Liver (tissue), 9 donors: ENCODE results near the gene TOE1. TPM values are rescaled to one million over a fixed set of nuclear protein-coding genes. Genes with fewer than 3 reads are reported as not detected.

ENCODE experiments used
- DNase-seq: peaks from one replicate; pipeline ENCODE4 v3.0.0-alpha.2; 2017; ENCODE audit warnings: low spot score
- H3K27ac ChIP-seq, 2 donors: one replicate each; pipeline ENCODE4 v1.7.0; 2013; ENCODE audit warnings: inconsistent platforms in 2 of 2, low read length in 2 of 2, control low read depth in 1 of 2, low read depth in 1 of 2, mild to moderate bottlenecking in 1 of 2
- H3K27me3 ChIP-seq, 4 donors: one replicate each; pipeline versions ENCODE4 v1.6.1 to v1.7.0; 2013; ENCODE audit warnings: low read length in 3 of 4, inconsistent platforms in 1 of 4, mild to moderate bottlenecking in 1 of 4, moderate library complexity in 1 of 4; ENCODE audit not compliant: control insufficient read depth in 4 of 4, insufficient read depth in 4 of 4
- H3K36me3 ChIP-seq, 4 donors: one replicate each; pipeline versions ENCODE4 v1.6.1 to v1.7.0; 2013; ENCODE audit warnings: low read length in 3 of 4, mild to moderate bottlenecking in 3 of 4, low read depth in 1 of 4, moderate library complexity in 1 of 4; ENCODE audit not compliant: control insufficient read depth in 4 of 4, insufficient read depth in 3 of 4
- H3K4me1 ChIP-seq, 4 donors: one replicate each; pipeline versions ENCODE4 v1.6.1 to v1.7.0; 2013; ENCODE audit warnings: low read length in 3 of 4, mild to moderate bottlenecking in 3 of 4, moderate library complexity in 1 of 4; ENCODE audit not compliant: control insufficient read depth in 4 of 4, insufficient read depth in 4 of 4
- H3K4me3 ChIP-seq, 3 donors: one replicate each; pipeline versions ENCODE4 v1.6.1 to v1.7.0; 2013; ENCODE audit warnings: low read length in 3 of 3, control low read depth in 1 of 3, low read depth in 1 of 3, mild to moderate bottlenecking in 1 of 3
- H3K9ac ChIP-seq, 2 donors: one replicate each; pipeline ENCODE4 v1.7.0; 2013; ENCODE audit warnings: low read length in 2 of 2, mild to moderate bottlenecking in 2 of 2, moderate library complexity in 2 of 2, control low read depth in 1 of 2, low read depth in 1 of 2
- H3K9me3 ChIP-seq, 4 donors: one replicate each; pipeline versions ENCODE4 v1.6.1 to v1.7.0; 2013; ENCODE audit warnings: low read length in 3 of 4; ENCODE audit not compliant: control insufficient read depth in 4 of 4
- EGR1 ChIP-seq, 2 donors: IDR thresholded peaks; 2 replicates each; pipeline ENCODE4 v1.6.1; 2016 to 2018; ENCODE audit warnings: antibody characterized with exemption in 2 of 2, low read depth in 2 of 2
- FOXA1 ChIP-seq: IDR thresholded peaks from 2 replicates; pipeline ENCODE4 v1.6.1; 2016; ENCODE audit warnings: antibody characterized with exemption
- FOXA2 ChIP-seq: IDR thresholded peaks from 2 replicates; pipeline ENCODE4 v1.6.1; 2016; ENCODE audit warnings: antibody characterized with exemption
- GABPA ChIP-seq, 2 donors: IDR thresholded peaks in 1 of 2; conservative IDR thresholded peaks in 1 of 2; 2 replicates each; pipeline ENCODE4 v1.6.1; 2016; ENCODE audit warnings: antibody characterized with exemption in 2 of 2, mild to moderate bottlenecking in 1 of 2, moderate library complexity in 1 of 2
- HNF4A ChIP-seq, 2 donors: conservative IDR thresholded peaks; 2 replicates each; pipeline ENCODE4 v1.6.1; 2016; ENCODE audit warnings: antibody characterized with exemption in 2 of 2, mild to moderate bottlenecking in 2 of 2
- HNF4G ChIP-seq: IDR thresholded peaks from 2 replicates; pipeline ENCODE4 v1.6.1; 2016; ENCODE audit warnings: antibody characterized with exemption
- JUND ChIP-seq, 2 donors: IDR thresholded peaks; 2 replicates each; pipeline ENCODE4 v1.6.1; 2016; ENCODE audit warnings: antibody characterized with exemption in 2 of 2
- NR2F2 ChIP-seq: IDR thresholded peaks from 2 replicates; pipeline ENCODE4 v1.6.1; 2016; ENCODE audit warnings: antibody characterized with exemption
- RAD21 ChIP-seq, 2 donors: IDR thresholded peaks; 2 replicates each; pipeline ENCODE4 v1.6.1; 2016; ENCODE audit warnings: antibody characterized with exemption in 2 of 2, mild to moderate bottlenecking in 2 of 2
- RXRA ChIP-seq, 2 donors: IDR thresholded peaks; 2 replicates each; pipeline ENCODE4 v1.6.1; 2017 to 2018; ENCODE audit warnings: antibody characterized with exemption in 2 of 2, mild to moderate bottlenecking in 1 of 2
- SP1 ChIP-seq: IDR thresholded peaks from 2 replicates; pipeline ENCODE4 v1.6.1; 2018; ENCODE audit warnings: antibody characterized with exemption, mild to moderate bottlenecking
- TAF1 ChIP-seq: conservative IDR thresholded peaks from 2 replicates; pipeline ENCODE4 v1.6.1; 2016; ENCODE audit warnings: antibody characterized with exemption, mild to moderate bottlenecking
- YY1 ChIP-seq: IDR thresholded peaks from 2 replicates; pipeline ENCODE4 v1.6.1; 2016; ENCODE audit warnings: antibody characterized with exemption, mild to moderate bottlenecking
- WGBS: extraction: QIAGEN DNeasy Blood & Tissue Kit; methylation state at CpG from one replicate; pipeline ENCODE4 v1.1.7; 2013; 5-methylcytosine and 5-hydroxymethylcytosine counted together
- polyA plus RNA-seq, 2 donors: library from polyadenylated mRNA; stranded (reverse) in 1 of 2; unstranded in 1 of 2; fragments of 200-250 nt in 1 of 2; fragments of >200 nt in 1 of 2; fragmentation: Nextera tagmentation in 1 of 2; extraction: Ambion mirVana in 1 of 2; gene quantifications; one replicate each; pipeline versions ENCODE4 v1.2.1 to v1.2.3, GENCODE V29; 2013 to 2015
- total RNA-seq, 2 donors: library from RNA; depleted of rRNA; stranded (reverse); fragments of >200 nt; gene quantifications; one replicate each; pipeline ENCODE4 v1.2.3, GENCODE V29; 2014
- TF ChIP-seq, protein P1 (sequence below): IDR thresholded peaks from 2 replicates; pipeline ENCODE4 v1.6.1; 2016; ENCODE audit warnings: antibody characterized with exemption, mild to moderate bottlenecking
- TF ChIP-seq, protein P2 (sequence below): IDR thresholded peaks from 2 replicates; pipeline ENCODE4 v1.6.1; 2016; ENCODE audit warnings: antibody characterized with exemption
- TF ChIP-seq, protein P3 (sequence below): IDR thresholded peaks from 2 replicates; pipeline ENCODE4 v1.6.1; 2016; ENCODE audit warnings: antibody characterized with exemption
- TF ChIP-seq, protein P4 (sequence below): fragments of 150-350 bp; IDR thresholded peaks from 2 replicates; pipeline ENCODE4 v1.5.1; 2017; ENCODE audit warnings: improper control_type of control experiment, low read depth, low read length; ENCODE audit not compliant: missing input control
- TF ChIP-seq, protein P5 (sequence below): IDR thresholded peaks from 2 replicates; pipeline ENCODE4 v1.6.1; 2016; ENCODE audit warnings: antibody characterized with exemption
- donor health status: healthy.
- donor health status: healthy.
- donor health status: healthy.
- donor health status: healthy.
- donor health status: healthy.

TOE1 gene
- total and polyA plus RNA-seq, 4 donors = 3.5 to 9.1 (median 5.8) TPM

DNA sequence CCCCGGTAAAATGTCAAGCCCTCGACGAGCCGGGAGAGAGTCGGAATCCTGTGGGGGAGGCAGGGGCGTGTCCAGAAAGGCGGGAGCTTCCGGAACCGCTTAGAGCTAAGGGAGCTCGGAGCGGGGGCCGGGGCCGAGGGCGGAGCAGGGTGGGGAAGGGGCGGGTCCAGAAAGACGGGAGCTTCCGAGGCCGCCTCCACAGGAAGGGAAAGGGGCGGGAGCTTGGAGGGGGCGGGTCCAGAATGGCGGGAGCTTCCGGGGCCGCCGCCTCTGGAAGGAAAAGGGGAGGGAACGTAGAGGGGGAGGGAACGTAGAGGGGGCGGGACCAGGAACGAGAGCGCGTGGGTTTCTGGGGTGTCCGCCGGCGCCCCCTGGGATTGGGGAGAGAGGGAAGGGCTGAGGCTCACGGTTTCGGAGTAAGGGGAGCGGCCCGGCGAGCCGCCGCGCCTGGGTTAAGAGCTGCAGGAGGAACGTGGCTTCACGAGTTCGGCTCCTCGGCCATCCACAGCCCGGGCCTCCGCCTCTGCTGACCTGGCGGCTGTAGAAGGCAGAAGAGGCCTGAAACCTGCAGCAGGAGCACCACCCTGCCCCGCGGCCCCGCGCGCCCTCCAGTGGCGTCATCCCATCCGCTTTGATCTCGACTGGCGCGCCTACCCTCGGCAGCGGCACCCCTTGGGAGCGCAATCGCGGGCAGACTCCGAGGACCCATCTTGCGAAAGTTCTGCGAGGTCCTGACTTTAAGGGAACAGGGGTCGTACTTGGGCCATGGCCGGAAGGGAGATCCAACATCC is 36.3 kb upstream of the TOE1 start:
- TF ChIP-seq YY1 (peak; percentile 86), FOXA2 (no peak), HNF4G (no peak), TAF1 (no peak), GABPA (IDR thresholded peaks at IDR 0.05 in 1 of 2, conservative IDR thresholded peaks at IDR 0.05 in 1 of 2) (peak; percentile 50 to 88), JUND (IDR thresholded peaks at IDR 0.05) (peak; percentile 17 to 52), EGR1 (IDR thresholded peaks at IDR 0.05; ENCODE audit: low read depth in 2 of 2) (peak in 1 of 2 donors; percentile 66), RXRA (IDR thresholded peaks at IDR 0.05) (peak; percentile 3 to 54), RAD21 (IDR thresholded peaks at IDR 0.05) (peak; percentile 65 to 76), FOXA1 (no peak), HNF4A (conservative IDR thresholded peaks at IDR 0.05) (peak; percentile 4 to 19), SP1 (peak; percentile 75), NR2F2 (no peak)
- TF ChIP-seq, protein P1, sequence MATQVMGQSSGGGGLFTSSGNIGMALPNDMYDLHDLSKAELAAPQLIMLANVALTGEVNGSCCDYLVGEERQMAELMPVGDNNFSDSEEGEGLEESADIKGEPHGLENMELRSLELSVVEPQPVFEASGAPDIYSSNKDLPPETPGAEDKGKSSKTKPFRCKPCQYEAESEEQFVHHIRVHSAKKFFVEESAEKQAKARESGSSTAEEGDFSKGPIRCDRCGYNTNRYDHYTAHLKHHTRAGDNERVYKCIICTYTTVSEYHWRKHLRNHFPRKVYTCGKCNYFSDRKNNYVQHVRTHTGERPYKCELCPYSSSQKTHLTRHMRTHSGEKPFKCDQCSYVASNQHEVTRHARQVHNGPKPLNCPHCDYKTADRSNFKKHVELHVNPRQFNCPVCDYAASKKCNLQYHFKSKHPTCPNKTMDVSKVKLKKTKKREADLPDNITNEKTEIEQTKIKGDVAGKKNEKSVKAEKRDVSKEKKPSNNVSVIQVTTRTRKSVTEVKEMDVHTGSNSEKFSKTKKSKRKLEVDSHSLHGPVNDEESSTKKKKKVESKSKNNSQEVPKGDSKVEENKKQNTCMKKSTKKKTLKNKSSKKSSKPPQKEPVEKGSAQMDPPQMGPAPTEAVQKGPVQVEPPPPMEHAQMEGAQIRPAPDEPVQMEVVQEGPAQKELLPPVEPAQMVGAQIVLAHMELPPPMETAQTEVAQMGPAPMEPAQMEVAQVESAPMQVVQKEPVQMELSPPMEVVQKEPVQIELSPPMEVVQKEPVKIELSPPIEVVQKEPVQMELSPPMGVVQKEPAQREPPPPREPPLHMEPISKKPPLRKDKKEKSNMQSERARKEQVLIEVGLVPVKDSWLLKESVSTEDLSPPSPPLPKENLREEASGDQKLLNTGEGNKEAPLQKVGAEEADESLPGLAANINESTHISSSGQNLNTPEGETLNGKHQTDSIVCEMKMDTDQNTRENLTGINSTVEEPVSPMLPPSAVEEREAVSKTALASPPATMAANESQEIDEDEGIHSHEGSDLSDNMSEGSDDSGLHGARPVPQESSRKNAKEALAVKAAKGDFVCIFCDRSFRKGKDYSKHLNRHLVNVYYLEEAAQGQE = no peak
- TF ChIP-seq, protein P2, sequence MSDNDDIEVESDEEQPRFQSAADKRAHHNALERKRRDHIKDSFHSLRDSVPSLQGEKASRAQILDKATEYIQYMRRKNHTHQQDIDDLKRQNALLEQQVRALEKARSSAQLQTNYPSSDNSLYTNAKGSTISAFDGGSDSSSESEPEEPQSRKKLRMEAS = peak; percentile 31
- TF ChIP-seq, protein P3, sequence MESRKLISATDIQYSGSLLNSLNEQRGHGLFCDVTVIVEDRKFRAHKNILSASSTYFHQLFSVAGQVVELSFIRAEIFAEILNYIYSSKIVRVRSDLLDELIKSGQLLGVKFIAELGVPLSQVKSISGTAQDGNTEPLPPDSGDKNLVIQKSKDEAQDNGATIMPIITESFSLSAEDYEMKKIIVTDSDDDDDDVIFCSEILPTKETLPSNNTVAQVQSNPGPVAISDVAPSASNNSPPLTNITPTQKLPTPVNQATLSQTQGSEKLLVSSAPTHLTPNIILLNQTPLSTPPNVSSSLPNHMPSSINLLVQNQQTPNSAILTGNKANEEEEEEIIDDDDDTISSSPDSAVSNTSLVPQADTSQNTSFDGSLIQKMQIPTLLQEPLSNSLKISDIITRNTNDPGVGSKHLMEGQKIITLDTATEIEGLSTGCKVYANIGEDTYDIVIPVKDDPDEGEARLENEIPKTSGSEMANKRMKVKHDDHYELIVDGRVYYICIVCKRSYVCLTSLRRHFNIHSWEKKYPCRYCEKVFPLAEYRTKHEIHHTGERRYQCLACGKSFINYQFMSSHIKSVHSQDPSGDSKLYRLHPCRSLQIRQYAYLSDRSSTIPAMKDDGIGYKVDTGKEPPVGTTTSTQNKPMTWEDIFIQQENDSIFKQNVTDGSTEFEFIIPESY = no peak
- TF ChIP-seq, protein P4, sequence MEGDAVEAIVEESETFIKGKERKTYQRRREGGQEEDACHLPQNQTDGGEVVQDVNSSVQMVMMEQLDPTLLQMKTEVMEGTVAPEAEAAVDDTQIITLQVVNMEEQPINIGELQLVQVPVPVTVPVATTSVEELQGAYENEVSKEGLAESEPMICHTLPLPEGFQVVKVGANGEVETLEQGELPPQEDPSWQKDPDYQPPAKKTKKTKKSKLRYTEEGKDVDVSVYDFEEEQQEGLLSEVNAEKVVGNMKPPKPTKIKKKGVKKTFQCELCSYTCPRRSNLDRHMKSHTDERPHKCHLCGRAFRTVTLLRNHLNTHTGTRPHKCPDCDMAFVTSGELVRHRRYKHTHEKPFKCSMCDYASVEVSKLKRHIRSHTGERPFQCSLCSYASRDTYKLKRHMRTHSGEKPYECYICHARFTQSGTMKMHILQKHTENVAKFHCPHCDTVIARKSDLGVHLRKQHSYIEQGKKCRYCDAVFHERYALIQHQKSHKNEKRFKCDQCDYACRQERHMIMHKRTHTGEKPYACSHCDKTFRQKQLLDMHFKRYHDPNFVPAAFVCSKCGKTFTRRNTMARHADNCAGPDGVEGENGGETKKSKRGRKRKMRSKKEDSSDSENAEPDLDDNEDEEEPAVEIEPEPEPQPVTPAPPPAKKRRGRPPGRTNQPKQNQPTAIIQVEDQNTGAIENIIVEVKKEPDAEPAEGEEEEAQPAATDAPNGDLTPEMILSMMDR = peak; percentile 50
- TF ChIP-seq, protein P5, sequence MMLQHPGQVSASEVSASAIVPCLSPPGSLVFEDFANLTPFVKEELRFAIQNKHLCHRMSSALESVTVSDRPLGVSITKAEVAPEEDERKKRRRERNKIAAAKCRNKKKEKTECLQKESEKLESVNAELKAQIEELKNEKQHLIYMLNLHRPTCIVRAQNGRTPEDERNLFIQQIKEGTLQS = peak; percentile 61
- Histone ChIP-seq H3K27ac (peak overlapping the region; percentile 90 to 96), H3K9ac (peak overlapping the region; percentile 83 to 87), H3K36me3 (no peaks in the 10 kb centered on the region), H3K4me1 (peaks cover 3 to 17% (median 10%) of the 10 kb centered on the region in 4 donors), H3K9me3 (no peaks in the 10 kb centered on the region), H3K27me3 (no peaks in the 10 kb centered on the region), H3K4me3 (peak overlapping the region; percentile 65 to 96 (median 80))
- DNase-seq = peak; percentile 98
- WGBS = under 1% methylated on average over 68 of the region's 68 CpGs
